Panc1 (cell line): ENCODE measurements around the gene GRK2. TPM values are rescaled to one million over a fixed set of nuclear protein-coding genes. Genes with fewer than 3 reads are reported as not detected.

Experiments used
- ATAC-seq: fragments of 200-7000 bp; cut with Tn5 transposase; 2 replicates; pipeline ENCODE4 v1.9.1; 2020; ENCODE audit warnings: mild to moderate bottlenecking, moderate library complexity
- BruUV-seq: library from RNA; stranded (reverse); fragments of 400-500 nt; replicated peaks from 2 replicates; lab custom pipeline; 2021; lab: Mats Ljungman, UMichigan
- CTCF ChIA-PET: fragments of 300-600 bp; sonication (Branson Sonifier 250); formaldehyde crosslinking; loops from one replicate; lab custom pipeline; 2022; ENCODE audit warnings: antibody characterized with exemption; lab: Charles Lee
- POLR2A ChIA-PET: fragments of 300-600 bp; sonication (Branson Sonifier 250); formaldehyde crosslinking; loops from one replicate; lab custom pipeline; 2022; ENCODE audit warnings: antibody characterized with exemption; lab: Charles Lee
- DNase-seq: peaks from one replicate; pipeline ENCODE4 v3.0.0-alpha.2; 2010; ENCODE audit warnings: low read depth, low spot score
- H3K27ac ChIP-seq: 2 replicates; pipeline ENCODE4 v1.5.1; 2011; ENCODE audit warnings: mild to moderate bottlenecking, low read length, inconsistent platforms
- H3K27me3 ChIP-seq: fragments of 200-500 bp; sonication (Bioruptor generic); 2 replicates; pipeline ENCODE4 v1.6.0; 2014; ENCODE audit warnings: low read length, inconsistent platforms; ENCODE audit not compliant: control insufficient read depth, insufficient read depth
- H3K36me3 ChIP-seq: fragments of 200-500 bp; sonication (Bioruptor generic); 2 replicates; pipeline ENCODE4 v1.5.1; 2014; ENCODE audit warnings: inconsistent platforms, mild to moderate bottlenecking, low read length, moderate library complexity; ENCODE audit not compliant: control insufficient read depth, insufficient read depth
- H3K4me1 ChIP-seq: 2 replicates; pipeline ENCODE4 v1.5.1; 2011; ENCODE audit warnings: inconsistent platforms, mild to moderate bottlenecking, low read length, moderate library complexity; ENCODE audit not compliant: control insufficient read depth, insufficient read depth
- H3K4me3 ChIP-seq, 2 experiments: 2 replicates each; pipeline ENCODE4 v1.5.1; 2011 to 2012; ENCODE audit warnings: low read depth in 2 of 2, low read length in 2 of 2, mild to moderate bottlenecking in 2 of 2, inconsistent platforms in 1 of 2, moderate library complexity in 1 of 2
- H3K9me3 ChIP-seq: fragments of 200-500 bp; sonication (Bioruptor generic); 2 replicates; pipeline ENCODE4 v1.5.1; 2014; ENCODE audit warnings: low read depth, mild to moderate bottlenecking, inconsistent platforms, low read length, moderate library complexity; ENCODE audit not compliant: control insufficient read depth, insufficient read depth
- POLR2AphosphoS5 ChIP-seq: IDR thresholded peaks from 2 replicates; pipeline ENCODE4 v1.6.1; 2012; ENCODE audit warnings: mild to moderate bottlenecking, low read depth, low read length, moderate library complexity
- SIN3A ChIP-seq: IDR thresholded peaks from 2 replicates; pipeline ENCODE4 v1.6.1; 2012; ENCODE audit warnings: low read depth, mild to moderate bottlenecking, low read length, moderate library complexity, borderline replicate concordance; ENCODE audit not compliant: insufficient read depth
- TCF7L2 ChIP-seq: IDR thresholded peaks from 2 replicates; pipeline ENCODE4 v1.6.1; 2011; ENCODE audit warnings: mild to moderate bottlenecking, low read depth, low read length, inconsistent platforms
- in situ Hi-C: cut with HindIII; loops from 2 replicates; pipeline ENCODE4 v1.10.0; 2016; ENCODE audit warnings: low sequenced_read_pairs, low pct_unique_long_range_greater_than_20kb
- intact Hi-C: fragments of 100-400 bp; cut with micrococcal nuclease; formaldehyde crosslinking; loops from one replicate; pipeline ENCODE4 v1.10.0; 2022; ENCODE audit not compliant: unreplicated experiment
- total RNA-seq: library from RNA; stranded (reverse); gene quantifications from one replicate; pipeline ENCODE4 v1.2.1, GENCODE V29; 2021; ENCODE audit not compliant: unreplicated experiment
- TF ChIP-seq, protein P1 (sequence below): fragments of 450-650 bp; IDR thresholded peaks from 2 replicates; pipeline ENCODE4 v1.5.1; 2017; ENCODE audit warnings: mild to moderate bottlenecking
- TF ChIP-seq, protein P2 (sequence below), 2 experiments: IDR thresholded peaks; 2 replicates each; pipeline ENCODE4 v1.6.1; 2011 to 2012; ENCODE audit warnings: low read depth in 2 of 2, control low read depth in 1 of 2, low read length in 1 of 2, mild to moderate bottlenecking in 1 of 2, moderate library complexity in 1 of 2; ENCODE audit not compliant: insufficient read depth in 1 of 2

The GRK2 gene
- total RNA-seq, 1 experiment from 2014 or later: 103 TPM

DNA sequence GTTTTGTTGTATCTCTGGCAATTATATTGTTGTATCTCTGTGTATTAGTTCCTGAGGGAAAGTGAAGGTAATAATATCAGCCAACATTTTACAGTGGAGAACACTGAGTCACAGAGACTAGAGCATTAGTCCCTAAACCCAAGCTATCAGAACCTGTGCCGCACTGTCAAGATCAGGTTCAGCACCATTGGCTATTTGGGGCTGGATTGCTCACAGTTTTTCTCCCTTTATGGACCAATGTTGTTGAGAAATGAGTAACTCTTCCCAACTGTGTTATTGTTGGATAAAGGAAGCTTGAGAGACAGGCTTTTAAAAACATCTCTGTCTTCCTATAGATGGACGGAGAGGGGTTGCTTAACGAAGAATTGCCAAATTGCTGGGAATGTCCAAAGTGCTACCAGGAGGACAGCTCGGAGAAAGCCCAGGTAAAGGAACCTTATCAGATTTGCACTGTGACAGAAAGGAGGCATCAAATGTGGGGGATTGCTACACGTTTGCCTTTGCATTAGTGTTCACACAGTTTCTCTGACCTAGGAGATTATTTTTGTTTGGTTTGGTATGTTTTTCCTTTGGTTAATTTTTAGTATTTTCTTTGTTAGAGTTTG is 18.2 kb upstream of the GRK2 start:
- no peak overlapping the region for H3K27ac ChIP-seq
- H3K4me1 ChIP-seq: 0 out of 2 replicates have a peak, but pooled peaks cover under 1% of the 10 kb centered on the region
- H3K9me3 ChIP-seq: no peaks in the 10 kb centered on the region
- ATAC-seq (no peak), DNase-seq (no peak)
- H3K4me3 ChIP-seq: no peak overlapping the region
- CTCF ChIA-PET: interaction anchor here (0.7 kb wide), 1 partner anchor 103 kb away, joined by 8 read pairs; no protein-coding TSS in a partner anchor
- BruUV-seq: no TSS peak
- no peak for TF ChIP-seq SIN3A
- no peak for TF ChIP-seq TCF7L2
- TF ChIP-seq, protein P1, sequence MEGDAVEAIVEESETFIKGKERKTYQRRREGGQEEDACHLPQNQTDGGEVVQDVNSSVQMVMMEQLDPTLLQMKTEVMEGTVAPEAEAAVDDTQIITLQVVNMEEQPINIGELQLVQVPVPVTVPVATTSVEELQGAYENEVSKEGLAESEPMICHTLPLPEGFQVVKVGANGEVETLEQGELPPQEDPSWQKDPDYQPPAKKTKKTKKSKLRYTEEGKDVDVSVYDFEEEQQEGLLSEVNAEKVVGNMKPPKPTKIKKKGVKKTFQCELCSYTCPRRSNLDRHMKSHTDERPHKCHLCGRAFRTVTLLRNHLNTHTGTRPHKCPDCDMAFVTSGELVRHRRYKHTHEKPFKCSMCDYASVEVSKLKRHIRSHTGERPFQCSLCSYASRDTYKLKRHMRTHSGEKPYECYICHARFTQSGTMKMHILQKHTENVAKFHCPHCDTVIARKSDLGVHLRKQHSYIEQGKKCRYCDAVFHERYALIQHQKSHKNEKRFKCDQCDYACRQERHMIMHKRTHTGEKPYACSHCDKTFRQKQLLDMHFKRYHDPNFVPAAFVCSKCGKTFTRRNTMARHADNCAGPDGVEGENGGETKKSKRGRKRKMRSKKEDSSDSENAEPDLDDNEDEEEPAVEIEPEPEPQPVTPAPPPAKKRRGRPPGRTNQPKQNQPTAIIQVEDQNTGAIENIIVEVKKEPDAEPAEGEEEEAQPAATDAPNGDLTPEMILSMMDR: no peak
- TF ChIP-seq, protein P2, sequence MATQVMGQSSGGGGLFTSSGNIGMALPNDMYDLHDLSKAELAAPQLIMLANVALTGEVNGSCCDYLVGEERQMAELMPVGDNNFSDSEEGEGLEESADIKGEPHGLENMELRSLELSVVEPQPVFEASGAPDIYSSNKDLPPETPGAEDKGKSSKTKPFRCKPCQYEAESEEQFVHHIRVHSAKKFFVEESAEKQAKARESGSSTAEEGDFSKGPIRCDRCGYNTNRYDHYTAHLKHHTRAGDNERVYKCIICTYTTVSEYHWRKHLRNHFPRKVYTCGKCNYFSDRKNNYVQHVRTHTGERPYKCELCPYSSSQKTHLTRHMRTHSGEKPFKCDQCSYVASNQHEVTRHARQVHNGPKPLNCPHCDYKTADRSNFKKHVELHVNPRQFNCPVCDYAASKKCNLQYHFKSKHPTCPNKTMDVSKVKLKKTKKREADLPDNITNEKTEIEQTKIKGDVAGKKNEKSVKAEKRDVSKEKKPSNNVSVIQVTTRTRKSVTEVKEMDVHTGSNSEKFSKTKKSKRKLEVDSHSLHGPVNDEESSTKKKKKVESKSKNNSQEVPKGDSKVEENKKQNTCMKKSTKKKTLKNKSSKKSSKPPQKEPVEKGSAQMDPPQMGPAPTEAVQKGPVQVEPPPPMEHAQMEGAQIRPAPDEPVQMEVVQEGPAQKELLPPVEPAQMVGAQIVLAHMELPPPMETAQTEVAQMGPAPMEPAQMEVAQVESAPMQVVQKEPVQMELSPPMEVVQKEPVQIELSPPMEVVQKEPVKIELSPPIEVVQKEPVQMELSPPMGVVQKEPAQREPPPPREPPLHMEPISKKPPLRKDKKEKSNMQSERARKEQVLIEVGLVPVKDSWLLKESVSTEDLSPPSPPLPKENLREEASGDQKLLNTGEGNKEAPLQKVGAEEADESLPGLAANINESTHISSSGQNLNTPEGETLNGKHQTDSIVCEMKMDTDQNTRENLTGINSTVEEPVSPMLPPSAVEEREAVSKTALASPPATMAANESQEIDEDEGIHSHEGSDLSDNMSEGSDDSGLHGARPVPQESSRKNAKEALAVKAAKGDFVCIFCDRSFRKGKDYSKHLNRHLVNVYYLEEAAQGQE (IDR thresholded peaks at IDR 0.05; ENCODE audit: insufficient read depth in 1 of 2, low read depth in 2 of 2, low read length in 1 of 2): no peak
- TF ChIP-seq POLR2AphosphoS5: no peak
- in situ Hi-C loops (no loop called here), intact Hi-C loops (no loop called here)
- POLR2A ChIA-PET: no interaction called here
- no peaks in the 10 kb centered on the region for H3K27me3 ChIP-seq
- peaks cover 75% of the 10 kb centered on the region for H3K36me3 ChIP-seq

DNA sequence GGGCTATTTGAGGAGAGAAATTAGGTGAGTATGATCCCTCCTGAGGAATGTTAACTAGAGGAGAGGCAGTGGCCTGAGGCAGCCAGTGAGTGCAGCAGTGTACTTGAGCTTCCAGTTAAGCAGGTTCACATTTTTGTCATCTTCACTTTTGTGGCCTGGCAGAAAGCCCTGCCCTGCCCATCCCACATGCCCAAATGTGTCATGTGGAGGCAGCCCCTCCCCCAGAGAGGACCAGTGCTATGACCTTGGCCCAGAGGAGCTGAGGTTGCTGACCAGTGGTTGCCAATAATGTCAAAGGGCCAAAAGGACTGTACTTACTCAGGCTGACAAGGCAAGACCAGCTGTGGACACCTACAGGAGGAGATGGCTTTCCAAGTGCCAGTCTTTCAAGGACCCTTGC is 17.6 kb upstream of the GRK2 start:
- no peaks in the 10 kb centered on the region for H3K9me3 ChIP-seq
- no peaks in the 10 kb centered on the region for H3K4me1 ChIP-seq
- ChIA-PET POLR2A (no interaction called here), CTCF (no interaction called here)
- H3K27ac ChIP-seq: no peak overlapping the region
- DNase-seq (no peak), ATAC-seq (no peak; the same call in 1 of the 2 replicates)
- BruUV-seq: no TSS peak
- no peaks in the 10 kb centered on the region for H3K27me3 ChIP-seq
- in situ Hi-C loops (no loop called here), intact Hi-C loops (no loop called here)
- TF ChIP-seq POLR2AphosphoS5 (no peak), SIN3A (no peak), TCF7L2 (no peak)
- TF ChIP-seq, protein P2 (IDR thresholded peaks at IDR 0.05; ENCODE audit: insufficient read depth in 1 of 2, low read depth in 2 of 2, low read length in 1 of 2): no peak
- TF ChIP-seq, protein P1: no peak
- no peak overlapping the region for H3K4me3 ChIP-seq
- peaks cover 80% of the 10 kb centered on the region for H3K36me3 ChIP-seq
